ENCODE data around the gene NAV2.

NAV2 gene

DNA sequence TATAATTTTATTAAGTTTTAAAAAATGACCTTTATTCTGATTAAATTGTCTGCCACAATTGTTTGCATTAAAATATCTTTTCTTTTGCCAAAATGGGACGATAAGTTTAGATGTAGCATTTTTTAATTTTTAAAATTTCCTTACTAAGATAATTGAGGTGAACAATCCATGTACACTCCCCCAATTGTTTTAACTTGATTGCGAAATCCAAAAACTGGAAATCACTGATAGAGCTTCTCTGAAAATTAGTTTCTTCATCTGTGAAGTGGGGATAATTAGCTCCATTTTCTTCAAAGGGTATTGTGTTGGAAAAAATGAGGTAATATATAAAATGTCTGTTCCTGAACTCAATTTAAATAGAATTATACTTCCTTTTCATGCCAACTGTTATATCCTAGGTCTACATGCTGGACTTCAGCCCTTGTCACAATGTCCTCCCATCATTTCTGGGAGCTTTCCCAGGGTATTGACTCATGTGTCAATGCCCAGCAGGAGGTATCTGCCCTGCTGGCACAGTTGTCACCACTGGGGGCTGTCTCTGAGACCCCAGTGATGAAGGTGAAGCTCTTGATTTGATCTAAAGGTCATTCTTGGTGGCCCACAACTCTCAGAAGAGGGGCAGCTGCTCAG is 28.7 kb upstream of the NAV2 start:
- no peak for DNase-seq (ENCODE audit: low read depth, low spot score)

DNA sequence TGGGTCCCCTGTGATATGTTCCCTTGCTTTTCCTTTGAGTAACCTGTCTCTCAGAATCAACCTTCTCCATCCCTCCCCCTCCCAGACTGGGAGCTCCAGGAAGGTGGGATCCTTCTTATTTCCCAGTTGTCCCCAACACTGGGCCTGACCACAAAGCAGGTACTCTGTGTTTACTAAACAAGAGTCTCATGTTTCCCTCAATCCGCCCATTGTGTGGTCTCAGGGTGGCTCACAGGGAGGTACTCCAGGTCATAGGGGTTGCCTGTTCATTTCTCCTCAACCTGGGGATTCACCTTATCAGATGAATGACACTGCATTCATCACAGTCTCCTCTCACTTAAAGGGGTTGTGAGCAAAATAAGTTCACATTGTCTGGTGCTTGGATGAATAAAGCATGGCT is 26.4 kb upstream of the NAV2 start:
- DNase-seq (ENCODE audit: low read depth, low spot score) = no peak

DNA sequence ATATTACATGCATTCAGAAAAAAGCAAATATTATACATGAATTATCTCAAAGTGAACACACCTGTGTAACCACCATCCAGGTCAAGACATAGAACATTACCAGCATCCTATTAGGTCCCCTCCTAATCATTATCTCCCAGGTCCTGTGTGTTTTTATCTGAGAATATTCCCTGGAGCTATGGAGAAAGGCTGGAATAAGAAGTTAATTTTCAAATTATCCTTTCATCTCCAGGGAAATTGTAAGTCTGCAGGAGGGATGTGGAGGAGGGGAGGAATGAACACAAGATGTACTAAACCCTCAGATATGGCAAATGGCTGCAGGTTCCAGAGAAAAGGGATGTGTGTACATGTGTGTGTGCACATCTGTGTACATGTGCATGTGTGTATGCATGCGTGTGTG is 25.2 kb upstream of the NAV2 start:
- DNase-seq (ENCODE audit: low read depth, low spot score) = no peak

DNA sequence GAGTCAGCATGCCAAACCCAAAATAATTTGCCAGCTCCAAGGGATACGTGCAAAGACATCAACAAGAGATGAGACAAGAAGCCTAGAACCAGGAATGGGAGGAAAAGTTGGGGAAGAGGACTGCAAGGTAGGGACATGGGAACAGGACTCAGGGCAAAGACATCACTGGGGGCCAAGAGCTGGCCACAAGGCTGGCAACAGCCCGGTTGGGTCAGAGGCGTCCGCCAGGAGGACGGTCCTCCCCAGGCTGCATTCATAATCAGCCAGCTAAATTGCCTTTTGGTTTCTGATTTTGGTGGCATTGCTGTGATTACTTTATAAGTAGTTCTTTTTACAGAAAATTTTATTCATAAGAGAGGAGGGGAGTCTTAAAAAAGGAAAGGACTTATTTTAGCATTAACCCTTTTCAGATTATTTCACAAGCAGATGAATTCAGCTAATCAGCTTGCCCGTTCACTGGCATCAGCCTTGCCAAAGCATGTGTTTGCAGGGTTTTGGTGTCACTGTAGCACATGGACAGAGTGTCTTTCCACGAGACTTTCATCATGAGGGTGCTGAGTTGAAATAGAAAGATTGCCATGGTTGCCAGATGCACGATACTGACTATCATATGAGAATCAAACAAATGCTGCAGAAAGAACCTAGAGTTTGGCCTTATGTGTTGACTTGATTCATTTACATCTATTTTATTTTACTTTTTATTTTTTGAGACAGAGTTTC is 23.2 kb upstream of the NAV2 start:
- no peak for DNase-seq (ENCODE audit: low read depth, low spot score)

DNA sequence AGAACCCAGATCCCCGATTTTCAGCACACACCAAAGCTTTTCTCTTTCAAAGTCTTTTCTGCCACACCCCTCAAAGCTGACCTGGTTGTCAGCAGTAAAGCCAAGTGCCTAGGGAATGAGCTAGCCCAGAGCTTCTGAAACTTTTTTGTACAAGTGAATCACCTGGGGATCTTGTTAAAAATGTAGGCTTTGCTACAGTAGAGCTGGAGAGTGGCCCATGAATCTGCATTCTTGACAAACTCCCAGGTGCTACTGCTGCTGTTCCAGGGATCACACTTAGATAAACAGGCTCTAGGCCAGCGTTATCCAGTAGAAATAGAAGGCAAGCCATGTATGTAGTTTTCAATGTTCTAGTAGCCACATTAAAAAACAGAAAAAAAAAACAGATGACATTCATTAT is 21.8 kb upstream of the NAV2 start:
- no peak for DNase-seq (ENCODE audit: low read depth, low spot score)

DNA sequence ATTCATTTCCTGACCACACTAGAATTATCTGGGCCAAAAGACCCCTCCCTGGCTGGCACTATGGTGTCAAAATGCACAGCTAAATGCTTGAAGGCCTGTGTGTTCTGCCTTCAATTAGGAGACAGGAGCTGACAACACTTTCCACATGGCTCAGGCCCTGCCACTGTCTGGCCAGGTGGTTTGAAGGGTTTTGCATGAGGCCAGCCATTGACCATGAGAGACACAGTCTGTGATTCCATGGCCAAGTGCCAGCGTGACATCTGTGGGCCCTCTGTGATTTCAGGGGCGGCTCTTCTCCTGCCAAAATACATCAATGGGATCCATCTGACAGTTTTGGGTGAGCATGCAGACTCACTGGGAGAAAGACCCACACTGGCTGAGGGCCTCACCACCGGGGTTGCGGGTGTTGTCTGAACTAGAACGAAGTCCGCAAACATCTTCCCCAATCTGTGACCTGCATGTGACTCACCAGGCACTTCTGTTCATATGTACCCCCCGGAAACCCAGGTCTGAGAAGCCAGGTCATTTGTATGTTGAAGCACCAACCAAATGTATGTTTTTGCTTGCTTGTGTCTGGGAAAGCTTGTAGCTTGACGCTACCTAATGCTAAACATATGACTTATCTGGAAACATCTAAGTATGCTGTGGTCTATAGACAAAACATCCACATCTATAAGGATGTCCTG is 20.7 kb upstream of the NAV2 start:
- no peak for DNase-seq (ENCODE audit: low read depth, low spot score)

DNA sequence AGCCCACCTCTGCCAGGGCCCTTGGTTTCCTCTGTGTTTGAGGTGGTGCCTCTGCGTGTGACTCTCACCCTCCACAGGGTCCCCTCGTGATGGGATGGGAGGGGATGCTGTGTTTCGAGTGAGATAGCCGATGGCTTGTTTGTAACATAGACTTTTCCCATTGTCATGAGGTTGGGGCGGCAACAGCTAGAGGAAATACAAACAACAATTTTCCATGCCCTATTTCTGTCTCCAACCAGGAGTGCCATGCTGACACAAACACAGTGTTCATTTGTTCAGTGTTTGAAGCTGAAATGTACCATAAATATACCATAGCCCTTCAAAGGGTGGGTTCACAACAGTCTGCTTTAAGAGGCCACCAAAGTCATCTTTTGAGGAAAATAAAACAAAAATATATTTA is 19.5 kb upstream of the NAV2 start:
- no peak for DNase-seq (ENCODE audit: low read depth, low spot score)

DNA sequence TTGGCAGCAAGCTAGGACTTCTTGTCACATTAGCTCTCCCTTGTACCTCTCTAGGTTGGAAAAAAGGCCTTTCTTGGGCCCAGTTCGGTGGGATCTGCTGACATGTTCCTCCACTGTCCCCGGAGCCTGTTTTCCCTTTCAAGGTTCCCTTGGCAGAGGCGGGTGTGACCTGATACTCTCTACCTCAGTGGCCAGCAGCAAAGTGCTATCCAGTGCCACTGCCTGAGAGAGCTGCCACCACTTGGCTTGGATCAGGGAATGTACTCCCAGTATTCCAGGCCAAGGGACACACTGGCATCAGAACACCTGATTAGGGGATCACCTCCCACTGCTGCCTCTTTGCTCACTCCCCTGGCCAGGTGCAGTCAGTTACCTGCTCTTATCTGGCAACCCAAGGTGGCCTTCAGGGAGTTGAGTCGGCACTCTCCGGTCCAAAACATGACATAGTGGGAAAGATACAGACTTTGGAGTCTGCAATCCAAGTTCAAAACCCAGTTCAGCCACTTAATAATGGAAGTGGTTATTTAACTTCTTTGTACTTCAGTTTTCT is 17.8 kb upstream of the NAV2 start:
- no peak for DNase-seq (ENCODE audit: low read depth, low spot score)

DNA sequence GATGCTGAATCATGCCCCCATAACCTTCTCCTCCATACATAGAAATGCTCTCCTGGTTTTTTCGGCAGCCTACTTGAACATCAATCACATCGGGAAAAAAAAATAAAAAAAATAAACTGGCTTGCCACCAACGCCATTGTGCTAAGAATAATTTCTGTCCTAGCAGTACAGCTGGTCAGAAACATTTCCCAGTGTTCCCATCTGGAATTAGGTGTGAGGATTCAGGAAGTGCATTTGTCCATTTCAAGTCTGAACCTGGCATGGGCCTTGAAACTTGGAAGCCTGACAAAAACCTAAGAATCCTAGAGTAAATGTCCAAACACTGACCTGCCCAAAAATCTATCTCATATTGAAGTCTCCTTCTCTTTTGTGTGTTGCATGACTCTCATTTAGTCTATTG is 16.6 kb upstream of the NAV2 start:
- no peak for DNase-seq (ENCODE audit: low read depth, low spot score)

DNA sequence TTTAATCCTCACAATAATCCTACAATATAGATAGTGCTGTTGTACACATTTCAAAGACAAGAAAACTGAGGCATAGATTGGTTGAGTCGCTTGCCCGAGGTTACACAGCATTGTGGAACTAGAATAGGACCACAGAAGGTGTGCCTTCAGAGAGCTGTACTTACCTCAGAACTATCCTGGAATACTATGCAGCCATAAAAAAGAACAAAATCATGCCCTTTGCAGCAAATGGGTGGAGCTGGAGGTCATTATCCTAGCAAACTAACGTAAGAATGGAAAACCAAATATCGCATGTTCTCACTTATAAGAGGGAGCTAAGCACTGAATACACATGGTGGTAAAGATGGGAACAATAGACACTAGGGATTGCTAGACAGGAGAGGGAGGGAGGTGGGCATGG is 15.7 kb upstream of the NAV2 start:
- no peak for DNase-seq (ENCODE audit: low read depth, low spot score)

DNA sequence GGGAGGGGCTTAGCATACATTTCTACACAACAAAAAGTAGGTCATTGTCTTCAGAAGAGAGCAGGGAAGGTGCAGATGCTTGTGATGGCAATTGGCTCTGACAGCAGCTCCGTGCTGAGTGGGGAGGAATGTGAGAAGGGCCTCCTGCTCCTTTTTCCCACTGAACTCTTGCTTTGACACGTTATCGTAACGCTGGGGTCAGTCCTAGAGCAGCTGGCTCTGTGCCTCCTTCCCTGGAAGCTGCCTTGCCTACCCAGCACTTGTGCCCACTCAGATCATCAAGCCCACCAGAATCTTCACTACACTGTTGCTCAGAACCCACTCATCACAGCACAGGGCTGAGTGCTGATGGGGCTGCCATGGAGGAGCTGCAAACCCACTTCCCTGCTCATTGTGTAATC is 14.9 kb upstream of the NAV2 start:
- DNase-seq (ENCODE audit: low read depth, low spot score) = no peak

DNA sequence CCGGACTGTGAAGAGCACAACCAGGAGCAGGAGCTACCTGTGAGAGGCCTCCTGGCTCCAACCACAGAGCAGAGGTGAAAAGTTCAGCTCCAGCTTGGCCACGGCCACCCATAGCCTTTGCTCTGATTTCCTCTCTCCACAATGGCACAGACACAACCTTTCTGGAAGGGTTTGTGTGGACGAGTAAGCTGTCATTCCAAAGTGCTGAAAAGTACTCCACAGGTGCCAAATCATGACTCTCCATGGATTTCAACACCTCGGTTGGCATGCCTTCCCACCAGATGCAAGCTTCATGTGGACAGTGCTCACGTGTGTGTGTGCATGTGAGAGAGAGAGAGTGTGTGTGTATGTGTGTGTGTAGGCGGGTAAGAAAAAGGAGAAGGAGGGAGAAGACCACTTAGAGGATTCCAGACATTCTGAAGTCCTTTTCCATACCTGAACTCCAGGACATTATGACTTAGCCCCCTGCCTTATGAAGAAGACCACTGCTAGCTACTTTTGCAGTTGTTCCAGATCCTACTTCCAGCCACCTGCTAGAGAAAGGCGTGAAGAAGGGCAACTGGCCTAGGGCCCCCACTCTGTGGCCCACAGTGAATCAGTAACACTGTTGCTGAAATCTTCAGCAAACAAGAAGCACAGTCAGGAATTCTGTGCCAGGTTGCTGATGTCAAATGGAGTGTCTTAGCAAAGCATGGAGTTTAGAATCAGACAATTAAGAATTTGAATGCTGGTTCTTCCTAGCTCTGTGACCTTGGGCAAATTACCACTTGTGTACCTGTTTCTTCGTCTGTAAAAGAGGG is 13.9 kb upstream of the NAV2 start:
- no peak for DNase-seq (ENCODE audit: low read depth, low spot score)

DNA sequence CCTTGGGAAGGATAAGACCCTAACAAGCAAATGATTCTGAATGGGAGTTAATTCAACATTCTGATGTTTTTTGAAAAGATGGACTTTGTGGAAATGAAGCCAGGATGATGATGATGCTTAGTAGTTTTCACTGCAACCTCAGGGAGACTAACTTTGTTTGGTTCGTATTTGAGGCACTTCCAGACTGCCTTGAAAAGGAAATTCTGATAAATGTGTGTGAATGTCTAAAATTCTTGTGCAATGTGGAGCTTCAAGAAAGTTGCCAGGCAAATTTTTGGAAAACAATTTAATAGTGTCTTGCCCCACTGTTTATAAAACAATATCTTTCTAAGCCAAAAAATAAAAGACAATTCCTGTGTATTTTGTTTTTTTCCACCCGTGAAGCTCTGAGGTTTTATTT is 11.2 kb upstream of the NAV2 start:
- DNase-seq (ENCODE audit: low read depth, low spot score) = no peak

DNA sequence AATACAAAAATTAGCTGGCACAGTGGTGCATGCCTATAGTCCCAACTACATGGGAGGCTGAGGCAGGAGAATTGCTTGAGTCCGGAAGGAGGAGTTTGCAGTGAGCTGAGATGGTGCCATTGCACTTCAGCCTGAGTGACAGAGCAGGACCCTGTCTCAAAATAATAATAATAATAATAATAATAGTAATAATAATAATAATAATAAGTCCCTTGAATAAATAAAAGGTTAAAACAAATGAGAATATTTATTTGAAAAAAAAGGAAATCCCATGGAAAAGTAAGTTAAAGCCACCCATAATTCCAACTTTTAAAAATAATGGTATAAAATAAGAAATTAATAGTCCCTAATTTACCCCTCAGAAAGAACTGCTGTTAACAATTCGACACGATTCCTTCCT is 10.0 kb upstream of the NAV2 start:
- no peak for DNase-seq (ENCODE audit: low read depth, low spot score)

DNA sequence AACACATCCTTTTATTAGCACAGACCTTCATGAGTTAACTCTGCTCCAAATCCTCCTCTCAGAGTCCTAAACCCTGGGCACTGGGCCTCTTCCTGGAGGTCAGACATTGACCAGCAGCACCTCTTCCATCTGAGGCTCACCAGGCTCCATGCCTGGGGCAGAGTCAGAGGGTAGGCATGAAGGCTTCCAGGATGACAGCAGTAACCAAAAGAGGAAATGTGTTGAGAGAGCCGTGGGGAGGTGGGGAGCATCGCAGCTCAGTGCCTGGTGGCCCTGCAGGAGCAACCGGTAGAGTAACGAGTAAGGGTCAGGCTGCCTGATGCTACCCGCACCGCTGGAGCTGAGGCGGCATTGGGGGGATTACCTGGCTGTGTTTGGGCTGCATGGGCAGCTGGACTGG is 9.4 kb upstream of the NAV2 start:
- no peak for DNase-seq (ENCODE audit: low read depth, low spot score)

DNA sequence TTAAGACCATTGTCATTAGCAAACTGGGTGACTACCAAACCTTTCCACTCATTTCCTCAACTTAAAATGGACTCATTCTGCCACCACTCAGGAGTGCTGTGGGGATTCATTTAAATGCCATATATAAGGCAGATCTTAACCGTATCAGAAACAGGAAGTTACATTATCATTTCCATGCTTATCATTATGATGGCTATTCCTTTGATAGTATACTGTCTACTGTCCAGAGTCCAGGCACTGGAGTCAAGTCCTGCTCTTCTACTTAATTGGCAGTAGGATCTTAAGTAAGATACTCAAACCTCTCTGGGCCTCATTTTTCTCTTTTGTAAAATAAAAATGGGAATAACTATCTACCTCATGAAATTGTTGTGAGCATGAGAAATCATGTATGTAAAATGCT is 8.4 kb upstream of the NAV2 start:
- DNase-seq (ENCODE audit: low read depth, low spot score) = no peak

DNA sequence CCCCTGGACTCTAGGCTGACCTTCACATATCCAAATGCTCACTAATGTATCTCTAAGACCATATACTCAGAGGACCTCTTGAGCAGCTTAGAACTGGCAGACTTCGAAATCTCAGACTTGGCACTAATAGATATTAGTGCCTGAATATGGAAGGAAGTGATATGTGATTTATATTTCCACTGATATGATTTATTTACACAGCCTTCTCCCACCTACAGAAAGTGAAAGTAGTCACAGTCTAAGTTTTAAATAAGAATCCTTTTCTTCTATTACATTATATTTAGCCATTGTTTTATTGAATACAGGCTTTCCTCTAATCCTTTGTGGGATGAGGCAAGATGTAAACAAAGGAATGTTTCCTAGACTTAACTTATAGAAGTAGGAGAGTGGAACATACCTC is 6.7 kb upstream of the NAV2 start:
- no peak for DNase-seq (ENCODE audit: low read depth, low spot score)

DNA sequence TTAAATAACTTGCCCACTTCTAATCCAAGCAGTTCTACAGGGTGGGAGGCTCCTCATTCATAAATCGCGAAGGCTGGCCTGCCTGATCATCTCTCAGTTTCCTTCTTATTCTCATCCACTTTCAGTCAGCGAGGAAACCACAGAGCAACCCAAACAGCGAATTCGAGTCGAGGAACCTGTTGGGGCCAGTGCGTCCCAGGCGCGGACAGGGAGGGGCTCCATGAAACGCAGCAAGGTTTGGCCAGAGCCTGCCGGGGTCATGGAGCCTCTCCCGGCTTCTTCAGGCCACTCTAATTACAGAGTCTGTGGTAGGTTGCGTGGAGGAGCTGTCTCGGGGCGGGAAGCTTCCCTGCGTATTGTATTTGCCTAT is 741 bp upstream of the NAV2 start:
- DNase-seq (ENCODE audit: low read depth, low spot score) = no peak

DNA sequence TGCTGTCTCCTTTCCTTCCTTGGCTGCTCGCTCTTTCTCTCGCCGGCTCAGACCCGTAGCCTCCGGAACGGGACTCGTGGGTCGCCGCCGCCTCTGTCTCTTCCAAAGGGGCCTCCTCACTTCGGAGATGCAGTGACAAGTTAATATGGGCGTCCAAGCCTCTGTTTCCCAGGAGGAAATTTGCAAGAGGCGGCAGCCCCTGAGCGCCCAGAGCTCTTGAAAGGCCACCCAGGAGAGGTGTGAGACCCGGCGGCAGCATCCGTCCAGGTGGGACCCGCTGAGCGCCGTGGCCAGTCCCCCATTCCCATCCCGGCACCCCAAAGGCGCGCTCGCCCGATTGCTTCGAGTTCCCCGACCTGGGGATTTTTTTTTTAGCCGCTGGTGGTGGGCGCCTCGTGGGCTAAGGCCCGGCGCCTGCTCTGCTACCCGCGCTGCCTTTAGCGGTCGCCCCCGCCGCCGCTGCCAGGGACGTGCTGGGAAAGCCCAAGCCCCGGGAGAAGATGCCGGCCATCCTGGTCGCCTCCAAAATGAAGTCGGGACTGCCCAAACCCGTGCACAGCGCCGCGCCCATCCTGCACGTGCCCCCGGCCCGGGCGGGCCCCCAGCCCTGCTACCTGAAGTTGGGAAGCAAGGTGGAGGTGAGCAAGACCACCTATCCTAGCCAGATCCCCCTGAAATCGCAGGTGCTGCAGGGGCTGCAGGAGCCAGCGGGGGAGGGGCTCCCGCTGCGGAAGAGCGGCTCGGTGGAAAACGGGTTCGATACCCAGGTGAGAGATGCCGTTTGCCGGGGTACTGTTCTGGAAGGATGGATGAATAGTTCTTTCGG is 772 bp downstream of the NAV2 start:
- no peak for DNase-seq (ENCODE audit: low read depth, low spot score)

DNA sequence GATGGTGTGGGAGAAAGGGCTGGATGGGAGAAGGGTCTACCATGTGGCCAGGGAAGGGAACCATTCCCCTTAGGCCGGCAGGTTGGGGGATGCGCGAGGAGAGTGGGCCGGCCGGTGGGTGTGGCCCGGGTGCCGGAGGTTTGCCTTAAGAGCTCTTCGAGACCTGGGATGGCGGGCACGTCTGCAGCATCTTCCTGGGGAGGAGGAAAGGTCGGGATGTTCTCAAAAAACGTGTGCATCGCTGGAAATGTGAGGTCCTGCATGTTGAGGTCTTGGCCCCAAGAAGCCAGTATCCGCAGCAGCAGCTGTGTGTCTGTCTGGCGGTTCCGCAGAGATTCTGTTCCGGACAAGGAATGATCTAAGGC is 1.4 kb downstream of the NAV2 start:
- DNase-seq (ENCODE audit: low read depth, low spot score) = no peak

Measured in activated CD4-positive, CD25-positive, alpha-beta regulatory T cell treated with anti-CD3 and anti-CD28 coated beads, Interleukin-2, amount 50 U/mL, for 16 hours (primary cell).